CD14-positive monocyte (primary cell): ENCODE measurements around the gene CLEC19A. TPM values are rescaled to one million over a fixed set of nuclear protein-coding genes. Genes with fewer than 3 reads are reported as not detected.

ENCODE experiments used
- DNase-seq, 3 donors: peaks; one replicate each; pipeline ENCODE4 v3.0.0-alpha.2; 2011 to 2022
- H2AFZ ChIP-seq: 2 replicates; pipeline ENCODE4 v1.6.0; 2012; ENCODE audit warnings: mild to moderate bottlenecking, low read depth, low read length, inconsistent platforms; ENCODE audit not compliant: insufficient read depth, poor library complexity, severe bottlenecking
- H3K27ac ChIP-seq, 2 donors: 1 replicate in 1 of 2; 2 replicates in 1 of 2; pipeline ENCODE4 v1.5.1; 2012 to 2013; ENCODE audit warnings: low read length in 2 of 2, control low read depth in 1 of 2, inconsistent platforms in 1 of 2, low read depth in 1 of 2, mild to moderate bottlenecking in 1 of 2
- H3K27me3 ChIP-seq, 2 donors: one replicate each; pipeline versions ENCODE4 v1.6.0 to v1.6.1; 2011 to 2013; ENCODE audit warnings: low read length in 2 of 2; ENCODE audit not compliant: control insufficient read depth in 2 of 2, insufficient read depth in 2 of 2
- H3K36me3 ChIP-seq, 2 donors: replicated peaks in 1 of 2; 1 replicate in 1 of 2; 2 replicates in 1 of 2; pipeline versions ENCODE4 v1.5.1 to v1.6.1; 2012 to 2013; ENCODE audit warnings: low read length in 2 of 2, control low read depth in 1 of 2, inconsistent platforms in 1 of 2, mild to moderate bottlenecking in 1 of 2; ENCODE audit not compliant: insufficient read depth in 2 of 2, control insufficient read depth in 1 of 2
- H3K4me1 ChIP-seq, 2 donors: 1 replicate in 1 of 2; 2 replicates in 1 of 2; pipeline versions ENCODE4 v1.5.1 to v1.6.1; 2012 to 2013; ENCODE audit warnings: low read length in 2 of 2, control low read depth in 1 of 2, inconsistent platforms in 1 of 2, mild to moderate bottlenecking in 1 of 2, moderate library complexity in 1 of 2; ENCODE audit not compliant: insufficient read depth in 2 of 2, control insufficient read depth in 1 of 2
- H3K4me2 ChIP-seq: replicated peaks from 2 replicates; pipeline ENCODE3; 2012; ENCODE audit warnings: low read length, moderate library complexity, mild to moderate bottlenecking; ENCODE audit not compliant: poor library complexity, severe bottlenecking; ENCODE audit errors: extremely low read depth
- H3K4me3 ChIP-seq, 3 experiments: fragments of 200-600 bp in 1 of 3; sonication (generic) in 1 of 3; replicated peaks in 1 of 3; 1 replicate in 2 of 3; 2 replicates in 1 of 3; pipeline ENCODE4 v1.5.1; 2011 to 2013; ENCODE audit warnings: low read length in 3 of 3, mild to moderate bottlenecking in 3 of 3, control low read depth in 2 of 3, low read depth in 2 of 3, inconsistent platforms in 1 of 3, moderate library complexity in 1 of 3
- H3K79me2 ChIP-seq: 2 replicates; pipeline ENCODE4 v1.6.0; 2012; ENCODE audit warnings: mild to moderate bottlenecking, control low read depth, inconsistent platforms, low read length, moderate library complexity; ENCODE audit not compliant: insufficient read depth
- H3K9ac ChIP-seq: 2 replicates; pipeline ENCODE4 v1.6.0; 2017; ENCODE audit warnings: low read length, mild to moderate bottlenecking; ENCODE audit not compliant: insufficient read depth, poor library complexity, severe bottlenecking
- H3K9me3 ChIP-seq, 2 donors: replicated peaks in 1 of 2; 1 replicate in 1 of 2; 2 replicates in 1 of 2; pipeline versions ENCODE4 v1.5.1 to v1.6.1; 2012 to 2013; ENCODE audit warnings: low read length in 2 of 2, control low read depth in 1 of 2; ENCODE audit not compliant: control insufficient read depth in 1 of 2, insufficient read depth in 1 of 2
- H4K20me1 ChIP-seq: 2 replicates; pipeline ENCODE4 v1.6.0; 2012; ENCODE audit warnings: mild to moderate bottlenecking, low read length, control low read depth, moderate library complexity; ENCODE audit not compliant: insufficient read depth
- H3K27ac Mint-ChIP-seq, 7 donors: one replicate each; pipeline ENCODE4 v1.8.0; 2020; ENCODE audit warnings: mild to moderate bottlenecking in 7 of 7, mixed read lengths in 7 of 7, moderate library complexity in 6 of 7, inconsistent platforms in 2 of 7
- H3K27me3 Mint-ChIP-seq, 3 donors: one replicate each; pipeline ENCODE4 v1.8.0; 2021 to 2022; ENCODE audit warnings: low read depth in 3 of 3, mild to moderate bottlenecking in 3 of 3, mixed read lengths in 3 of 3, moderate library complexity in 3 of 3, inconsistent platforms in 1 of 3
- H3K36me3 Mint-ChIP-seq, 2 donors: one replicate each; pipeline ENCODE4 v1.8.0; 2020; ENCODE audit warnings: mixed read lengths in 2 of 2, inconsistent platforms in 1 of 2, mild to moderate bottlenecking in 1 of 2
- H3K4me1 Mint-ChIP-seq: one replicate; pipeline ENCODE4 v1.8.0; 2020; ENCODE audit warnings: mild to moderate bottlenecking, mixed read lengths
- H3K4me3 Mint-ChIP-seq, 2 donors: one replicate each; pipeline ENCODE4 v1.8.0; 2020; ENCODE audit warnings: mild to moderate bottlenecking in 2 of 2, mixed read lengths in 2 of 2, moderate library complexity in 1 of 2
- H3K9me3 Mint-ChIP-seq, 7 donors: one replicate each; pipeline ENCODE4 v1.8.0; 2020 to 2022; ENCODE audit warnings: mixed read lengths in 7 of 7, mild to moderate bottlenecking in 6 of 7, moderate library complexity in 6 of 7, inconsistent platforms in 2 of 7
- WGBS: methylation state at CpG from one replicate; pipeline ENCODE4 v1.1.5; 2013; ENCODE audit warnings: missing lambda C conversion rate; ENCODE audit not compliant: insufficient coverage; 5-methylcytosine and 5-hydroxymethylcytosine counted together
- intact Hi-C, 2 donors: fragments of 100-400 bp; cut with micrococcal nuclease; formaldehyde crosslinking; loops; one replicate each; pipeline versions ENCODE4 v1.15.0 to v1.15.1; 2023
- polyA plus RNA-seq, 3 donors: library from polyadenylated mRNA; depleted of rRNA in 1 of 3; unstranded in 2 of 3; stranded (reverse) in 1 of 3; fragments of 300-500 nt in 2 of 3; fragments of >200 nt in 1 of 3; fragmentation: Illumina TruSeq in 2 of 3; gene quantifications; 1 replicate in 2 of 3; 2 replicates in 1 of 3; pipeline ENCODE4 v1.2.3, GENCODE V29; 2012 to 2021
- TF ChIP-seq, protein P1 (sequence below): fragments of 200-600 bp; IDR thresholded peaks from one replicate; pipeline ENCODE4 v1.8.0; 2022; ENCODE audit warnings: antibody characterized with exemption, mild to moderate bottlenecking

Gene CLEC19A
- polyA plus RNA-seq, 3 donors, result not detected

DNA sequence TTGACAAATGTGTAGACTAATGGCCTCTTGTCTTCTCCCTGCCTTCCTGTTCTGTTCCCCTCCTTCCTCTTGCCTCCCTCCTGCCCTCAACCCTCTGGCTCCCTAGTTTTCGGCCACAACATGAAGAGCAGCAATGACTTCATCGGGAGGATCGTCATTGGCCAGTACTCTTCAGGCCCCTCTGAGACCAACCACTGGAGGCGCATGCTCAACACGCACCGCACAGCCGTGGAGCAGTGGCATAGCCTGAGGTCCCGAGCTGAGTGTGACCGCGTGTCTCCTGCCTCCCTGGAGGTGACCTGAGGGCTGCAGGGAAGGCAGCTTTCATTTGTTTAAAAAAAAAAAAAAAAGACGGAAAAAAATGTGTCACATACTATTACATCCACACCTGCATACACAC is 18.8 kb upstream of the CLEC19A start:
- Histone ChIP-seq H3K27me3 (peaks cover under 1 to 3% of the 10 kb centered on the region in 2 donors), H3K4me3 (no peak overlapping the region), H3K79me2 (no peaks in the 10 kb centered on the region), H4K20me1 (no peaks in the 10 kb centered on the region), H3K9ac (no peak overlapping the region), H2AFZ (no peak overlapping the region), H3K9me3 (peaks cover 28 to 35% of the 10 kb centered on the region in 2 donors), H3K27ac (no peak overlapping the region), H3K4me1 (peaks cover 0 to 2% of the 10 kb centered on the region in 2 donors), H3K36me3 (no peaks in the 10 kb centered on the region), H3K4me2 (no peak overlapping the region)
- Mint-ChIP-seq H3K4me3 (no peak overlapping the region), H3K4me1 (peaks cover 3% of the 10 kb centered on the region), H3K9me3 (peaks cover 19 to 36% (median 30%) of the 10 kb centered on the region in 7 donors), H3K27me3 (peaks cover 2 to 3% (median 3%) of the 10 kb centered on the region in 3 donors), H3K27ac (no peak overlapping the region), H3K36me3 (no peaks in the 10 kb centered on the region)
- TF ChIP-seq, protein P1, sequence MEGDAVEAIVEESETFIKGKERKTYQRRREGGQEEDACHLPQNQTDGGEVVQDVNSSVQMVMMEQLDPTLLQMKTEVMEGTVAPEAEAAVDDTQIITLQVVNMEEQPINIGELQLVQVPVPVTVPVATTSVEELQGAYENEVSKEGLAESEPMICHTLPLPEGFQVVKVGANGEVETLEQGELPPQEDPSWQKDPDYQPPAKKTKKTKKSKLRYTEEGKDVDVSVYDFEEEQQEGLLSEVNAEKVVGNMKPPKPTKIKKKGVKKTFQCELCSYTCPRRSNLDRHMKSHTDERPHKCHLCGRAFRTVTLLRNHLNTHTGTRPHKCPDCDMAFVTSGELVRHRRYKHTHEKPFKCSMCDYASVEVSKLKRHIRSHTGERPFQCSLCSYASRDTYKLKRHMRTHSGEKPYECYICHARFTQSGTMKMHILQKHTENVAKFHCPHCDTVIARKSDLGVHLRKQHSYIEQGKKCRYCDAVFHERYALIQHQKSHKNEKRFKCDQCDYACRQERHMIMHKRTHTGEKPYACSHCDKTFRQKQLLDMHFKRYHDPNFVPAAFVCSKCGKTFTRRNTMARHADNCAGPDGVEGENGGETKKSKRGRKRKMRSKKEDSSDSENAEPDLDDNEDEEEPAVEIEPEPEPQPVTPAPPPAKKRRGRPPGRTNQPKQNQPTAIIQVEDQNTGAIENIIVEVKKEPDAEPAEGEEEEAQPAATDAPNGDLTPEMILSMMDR, result no peak
- intact Hi-C loops, result no loop called here
- WGBS, result 97% methylated on average over 7 of the region's 11 CpGs
- no peak for DNase-seq

DNA sequence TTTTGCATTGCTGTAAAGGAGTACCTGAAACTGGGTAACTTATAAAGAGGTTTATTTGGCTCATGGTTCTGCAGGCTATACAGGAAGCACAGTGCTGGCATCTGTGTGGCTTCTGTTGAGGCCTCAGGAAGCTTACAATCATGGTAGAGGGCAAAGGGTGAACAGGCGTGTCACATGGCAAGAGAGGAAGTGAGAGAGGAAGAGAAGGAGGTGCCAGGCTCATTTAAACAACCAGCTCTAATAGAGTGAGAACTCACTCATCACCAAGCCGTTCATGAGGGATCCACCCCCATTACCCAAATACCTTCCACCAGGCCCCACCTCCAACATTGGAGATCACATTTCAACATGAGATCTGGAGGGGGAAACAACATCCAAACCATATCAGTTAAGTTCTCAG is 16.4 kb upstream of the CLEC19A start:
- Mint-ChIP-seq H3K36me3 (no peaks in the 10 kb centered on the region), H3K27me3 (peaks cover 3 to 8% (median 7%) of the 10 kb centered on the region in 3 donors), H3K4me1 (peaks cover 3% of the 10 kb centered on the region), H3K27ac (no peak overlapping the region), H3K4me3 (no peak overlapping the region), H3K9me3 (peaks cover 19 to 31% (median 28%) of the 10 kb centered on the region in 7 donors)
- H3K9ac ChIP-seq, result no peak overlapping the region
- H2AFZ ChIP-seq, result no peak overlapping the region
- H3K9me3 ChIP-seq, result peaks cover 28 to 35% of the 10 kb centered on the region in 2 donors
- peaks cover 0 to 2% of the 10 kb centered on the region in 2 donors for H3K4me1 ChIP-seq
- H4K20me1 ChIP-seq, result no peaks in the 10 kb centered on the region
- no peak overlapping the region for H3K4me2 ChIP-seq
- peaks cover 0 to 2% of the 10 kb centered on the region in 2 donors for H3K27me3 ChIP-seq
- no peaks in the 10 kb centered on the region for H3K36me3 ChIP-seq
- WGBS, result no CpG with 5 or more reads among the region's 2 CpGs
- H3K4me3 ChIP-seq, result no peak overlapping the region
- TF ChIP-seq, protein P1, result no peak
- no peaks in the 10 kb centered on the region for H3K79me2 ChIP-seq
- intact Hi-C loops, result no loop called here
- DNase-seq, result peak in 1 of 3 donors; percentile 8
- no peak overlapping the region for H3K27ac ChIP-seq
